Right lobe of liver (tissue), 6 donors: ENCODE results near the gene SPECC1L. TPM values are rescaled to one million over a fixed set of nuclear protein-coding genes. Genes with fewer than 3 reads are reported as not detected.
"Not testable (repeated sequence)": the region's sequence is repeated elsewhere in the genome, so short reads cannot be mapped to it uniquely, and the experiment has no call there.

Experiments
- ATAC-seq, 4 donors: fragments of 200-7000 bp; cut with Tn5 transposase; one replicate each; pipeline ENCODE4 v1.9.1; 2020; ENCODE audit warnings: mild to moderate bottlenecking in 4 of 4, moderate library complexity in 4 of 4
- DNase-seq, 3 donors: peaks; one replicate each; pipeline ENCODE4 v3.0.0-alpha.2; 2020
- H3K27ac ChIP-seq, 3 donors: fragments of 200-600 bp; one replicate each; pipeline ENCODE4 v1.8.0; 2022
- H3K27me3 ChIP-seq, 2 donors: fragments of 200-600 bp; one replicate each; pipeline ENCODE4 v1.8.0; 2022
- H3K36me3 ChIP-seq, 4 donors: fragments of 200-600 bp; sonication (generic) in 1 of 4; one replicate each; pipeline versions ENCODE4 v1.5.1 to v1.8.0; 2017 to 2022; ENCODE audit warnings: control low read depth in 1 of 4
- H3K4me1 ChIP-seq, 4 donors: fragments of 200-600 bp; sonication (generic) in 1 of 4; one replicate each; pipeline versions ENCODE4 v1.5.1 to v1.8.0; 2017 to 2022; ENCODE audit warnings: control low read depth in 1 of 4
- H3K4me3 ChIP-seq, 3 donors: fragments of 200-600 bp; one replicate each; pipeline ENCODE4 v1.8.0; 2022
- H3K9me3 ChIP-seq, 4 donors: fragments of 200-600 bp; sonication (generic) in 1 of 4; one replicate each; pipeline versions ENCODE4 v1.5.1 to v1.8.0; 2017 to 2022; ENCODE audit warnings: control low read depth in 1 of 4
- POLR2A ChIP-seq: fragments of 450-650 bp; IDR thresholded peaks from one replicate; pipeline ENCODE4 v1.6.1; 2017; ENCODE audit warnings: antibody characterized with exemption, mild to moderate bottlenecking
- WGBS: methylation state at CpG from one replicate; pipeline ENCODE4 v1.1.6; 2018; ENCODE audit warnings: low coverage, low lambda C conversion rate; ENCODE audit not compliant: insufficient coverage; ENCODE audit errors: missing lambda C conversion rate; 5-methylcytosine and 5-hydroxymethylcytosine counted together
- intact Hi-C, 2 donors: fragments of 100-400 bp; cut with DNase I; formaldehyde crosslinking; loops; one replicate each; pipeline versions ENCODE4 v1.11.2 to v1.14.1; 2022
- total RNA-seq, 6 experiments: library from RNA; depleted of rRNA in 2 of 6; stranded (reverse); fragments of >200 nt in 2 of 6; fragmentation: NEBNext Ultra II Directional in 3 of 6; extraction: Animal tissue kit (Norgen Biotek cat#: 25700) in 3 of 6; gene quantifications; one replicate each; pipeline versions ENCODE4 v1.1.0 to v1.2.4, GENCODE V29; 2016 to 2023
- TF ChIP-seq, protein P1 (sequence below), 4 donors: fragments of 200-600 bp in 3 of 4; fragments of 450-650 bp in 1 of 4; IDR thresholded peaks; one replicate each; pipeline versions ENCODE4 v1.5.1 to v1.8.0; 2016 to 2022; ENCODE audit warnings: antibody characterized with exemption in 4 of 4, mild to moderate bottlenecking in 2 of 4
- donor health status: DM: no; HTN: yes; CAD: no.
- donor health status: DM: no; HTN: no; CAD: no.
- donor health status: DM: no; HTN: no; CAD: no.
- donor health status: DM: no; HTN: yes; CAD: no.
- donor health status: DM: no; HTN: yes; CAD: no.

The SPECC1L gene
- total RNA-seq, 6 experiments from 2014 or later: 16.3 to 26.4 (median 24.2) TPM

DNA sequence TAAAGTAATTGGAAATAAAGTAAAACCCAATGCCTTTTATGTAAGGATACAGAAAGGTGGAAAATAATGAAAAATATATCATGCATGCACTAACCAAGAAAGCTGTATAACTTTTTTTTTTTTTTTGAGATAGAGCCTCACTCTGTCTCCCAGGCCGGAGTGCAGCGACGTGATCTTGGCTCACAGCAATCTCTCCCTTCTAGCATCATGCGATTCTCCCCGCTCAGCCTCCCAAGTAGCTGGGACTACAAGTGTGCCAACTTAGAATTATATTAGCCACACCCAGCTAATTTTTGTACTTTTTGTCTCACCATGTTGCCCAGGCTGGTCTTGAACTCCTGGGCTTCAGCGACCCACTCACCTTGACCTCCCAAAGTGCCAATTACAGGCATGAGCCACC lies 30.2 kb upstream of the SPECC1L start:
- TF ChIP-seq, protein P1, sequence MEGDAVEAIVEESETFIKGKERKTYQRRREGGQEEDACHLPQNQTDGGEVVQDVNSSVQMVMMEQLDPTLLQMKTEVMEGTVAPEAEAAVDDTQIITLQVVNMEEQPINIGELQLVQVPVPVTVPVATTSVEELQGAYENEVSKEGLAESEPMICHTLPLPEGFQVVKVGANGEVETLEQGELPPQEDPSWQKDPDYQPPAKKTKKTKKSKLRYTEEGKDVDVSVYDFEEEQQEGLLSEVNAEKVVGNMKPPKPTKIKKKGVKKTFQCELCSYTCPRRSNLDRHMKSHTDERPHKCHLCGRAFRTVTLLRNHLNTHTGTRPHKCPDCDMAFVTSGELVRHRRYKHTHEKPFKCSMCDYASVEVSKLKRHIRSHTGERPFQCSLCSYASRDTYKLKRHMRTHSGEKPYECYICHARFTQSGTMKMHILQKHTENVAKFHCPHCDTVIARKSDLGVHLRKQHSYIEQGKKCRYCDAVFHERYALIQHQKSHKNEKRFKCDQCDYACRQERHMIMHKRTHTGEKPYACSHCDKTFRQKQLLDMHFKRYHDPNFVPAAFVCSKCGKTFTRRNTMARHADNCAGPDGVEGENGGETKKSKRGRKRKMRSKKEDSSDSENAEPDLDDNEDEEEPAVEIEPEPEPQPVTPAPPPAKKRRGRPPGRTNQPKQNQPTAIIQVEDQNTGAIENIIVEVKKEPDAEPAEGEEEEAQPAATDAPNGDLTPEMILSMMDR (IDR thresholded peaks at IDR 0.05): no peak
- TF ChIP-seq POLR2A: no peak

DNA sequence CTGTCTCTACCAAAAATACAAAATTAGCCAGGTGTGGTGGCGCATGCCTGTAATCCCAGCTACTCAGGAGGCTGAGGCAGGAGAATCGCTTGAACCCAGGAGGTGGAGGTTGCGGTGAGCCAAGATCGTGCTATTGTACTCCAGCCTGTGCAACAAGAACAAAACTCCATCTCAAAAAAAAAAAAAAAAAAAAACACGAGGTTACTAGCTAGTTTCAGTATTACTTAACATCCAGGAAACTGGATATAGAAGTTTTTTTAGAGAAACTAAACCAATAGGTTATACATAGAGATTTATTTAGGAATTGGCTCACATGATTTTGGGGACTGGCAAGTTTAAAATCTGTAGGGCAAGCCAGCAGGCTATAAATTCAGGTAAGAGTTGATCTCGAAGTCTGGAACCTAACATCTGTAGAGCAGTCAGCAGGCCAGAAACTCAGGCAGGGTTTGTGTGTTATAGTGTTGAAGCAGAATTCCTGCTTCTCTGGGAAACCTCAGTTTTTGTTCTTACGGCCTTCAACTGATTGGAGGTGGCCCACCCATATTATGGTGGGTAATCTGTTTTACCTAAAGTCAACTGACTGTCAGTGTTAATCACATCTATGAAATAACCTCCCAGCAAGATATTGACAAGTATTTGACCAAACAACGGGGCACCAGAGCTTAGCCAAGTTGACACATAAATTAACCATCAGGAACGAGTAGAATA lies 29.5 kb upstream of the SPECC1L start:
- H3K4me3 ChIP-seq, H3K4me1 ChIP-seq, H3K27ac ChIP-seq, DNase-seq, H3K36me3 ChIP-seq, intact Hi-C loops, ATAC-seq, H3K9me3 ChIP-seq, H3K27me3 ChIP-seq: not testable (repeated sequence)
- WGBS: 53% methylated on average over 7 of the region's 9 CpGs

More for the DNA sequence above, 30.2 kb upstream of the SPECC1L start:
- Histone ChIP-seq H3K4me3 (no peak overlapping the region), H3K4me1 (no peaks in the 10 kb centered on the region), H3K27me3 (no peaks in the 10 kb centered on the region), H3K27ac (no peak overlapping the region), H3K9me3 (no peaks in the 10 kb centered on the region), H3K36me3 (no peaks in the 10 kb centered on the region)
- DNase-seq (no peak), ATAC-seq (no peak)
- 93% methylated on average over 5 of the region's 6 CpGs for WGBS
- intact Hi-C loops: no loop called here

DNA sequence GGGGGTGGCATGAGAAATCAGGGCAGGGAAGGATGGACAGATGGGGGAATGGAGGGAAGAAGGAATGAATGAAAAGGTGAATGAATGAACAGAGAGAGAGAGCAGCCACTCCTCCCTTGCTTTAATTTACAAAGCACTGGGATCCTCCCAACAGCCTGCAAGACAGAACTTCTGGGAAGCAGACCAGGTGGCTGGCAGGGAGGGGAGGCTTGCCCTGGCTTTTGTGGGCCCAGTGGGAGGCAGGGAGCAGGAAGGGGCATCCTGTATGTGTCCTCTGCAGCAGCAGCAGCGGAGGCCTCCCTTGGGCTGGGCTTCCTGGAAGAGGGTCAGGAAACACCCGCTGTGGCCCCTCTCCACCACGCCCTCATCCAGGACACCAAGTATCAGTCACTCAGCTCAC lies 27.2 kb upstream of the SPECC1L start:
- 82% methylated on average over 3 of the region's 3 CpGs for WGBS
- H3K4me1 ChIP-seq, H3K9me3 ChIP-seq, DNase-seq, intact Hi-C loops, H3K27me3 ChIP-seq, H3K4me3 ChIP-seq, H3K27ac ChIP-seq, ATAC-seq, H3K36me3 ChIP-seq: not testable (repeated sequence)

- Histone ChIP-seq H3K36me3 (no peaks in the 10 kb centered on the region), H3K27me3 (no peaks in the 10 kb centered on the region), H3K27ac (no peak overlapping the region), H3K9me3 (no peaks in the 10 kb centered on the region), H3K4me1 (no peaks in the 10 kb centered on the region), H3K4me3 (peak overlapping the region in 1 of 3 donors; percentile 2)
- intact Hi-C loops: no loop called here
- ATAC-seq: peak in 1 of 4 donors; percentile 23
- no peak for DNase-seq
- WGBS: 68% methylated on average over 11 of the region's 19 CpGs
- TF ChIP-seq, protein P1 (IDR thresholded peaks at IDR 0.05): no peak
- TF ChIP-seq POLR2A: no peak
Measured at GRCh38 chr22:24244144-24244787, 26.4 kb upstream of the SPECC1L start.

DNA sequence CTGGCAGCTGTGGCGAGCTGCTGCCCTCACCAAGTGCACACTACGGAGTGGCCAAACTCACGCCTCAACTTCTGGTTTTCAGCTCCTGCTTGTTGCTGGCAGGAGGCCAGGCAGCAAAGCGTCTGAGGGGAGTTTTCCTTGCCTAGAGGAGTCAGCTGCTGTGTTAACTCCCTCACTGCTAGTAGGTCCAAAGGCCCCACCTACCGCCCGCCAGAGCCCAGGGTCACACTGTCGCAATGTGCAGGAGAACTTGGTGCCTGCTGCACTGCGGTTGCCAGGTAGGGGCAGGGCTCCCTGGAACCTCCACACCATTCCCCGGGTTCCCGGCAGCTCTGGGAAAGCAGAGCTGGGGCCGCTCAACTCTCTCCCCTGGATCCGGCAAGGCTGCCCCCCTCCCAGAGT lies 25.6 kb upstream of the SPECC1L start, which contains the start of gene GGT5:
Gene GGT5 (minus strand): TSS at position 53 of the 402 bp plus-strand sequence. CDS start 357 bp downstream, outside the sequence.
- ATAC-seq, DNase-seq, H3K36me3 ChIP-seq, H3K27me3 ChIP-seq, intact Hi-C loops, H3K4me1 ChIP-seq, H3K9me3 ChIP-seq: not testable (repeated sequence)
- H3K4me3 ChIP-seq: peak within 1 kb of the TSS in 2 of 3 donors; percentile 4 to 7
- no CpG with 5 or more reads among the region's 12 CpGs for WGBS
- peak within 1 kb of the TSS in 1 of 3 donors; percentile 16 for H3K27ac ChIP-seq

- intact Hi-C loops, H3K4me1 ChIP-seq, H3K9me3 ChIP-seq, DNase-seq, H3K27me3 ChIP-seq, H3K36me3 ChIP-seq: not testable (repeated sequence)
- Histone ChIP-seq H3K4me3 (peak overlapping the region in 1 of 3 donors; percentile 7), H3K27ac (peak overlapping the region in 1 of 3 donors; percentile 16)
- peak in 1 of 4 donors; percentile 56 for ATAC-seq
- WGBS: 38% methylated on average over 4 of the region's 18 CpGs
Measured at GRCh38 chr22:24245584-24246561, 24.8 kb upstream of the SPECC1L start.
